KMS-11 (cell line): ENCODE data around the gene CTTNBP2.

Source experiments
- H2AFZ ChIP-seq: fragments of 200-600 bp; sonication (generic); 2 replicates; pipeline ENCODE4 v1.6.1; 2016; ENCODE audit warnings: antibody characterized with exemption, mixed run types, low read depth
- H3K27ac ChIP-seq: fragments of 200-600 bp; sonication (generic); 2 replicates; pipeline ENCODE4 v1.6.1; 2016; ENCODE audit warnings: mild to moderate bottlenecking, mixed run types
- H3K27me3 ChIP-seq: fragments of 200-600 bp; sonication (generic); 2 replicates; pipeline ENCODE4 v1.6.1; 2017; ENCODE audit warnings: mild to moderate bottlenecking, low read depth, mixed run types, moderate library complexity; ENCODE audit not compliant: insufficient read depth
- H3K36me3 ChIP-seq: fragments of 200-600 bp; sonication (generic); 2 replicates; pipeline ENCODE4 v1.6.1; 2017; ENCODE audit warnings: mild to moderate bottlenecking, mixed run types; ENCODE audit not compliant: insufficient read depth
- H3K4me1 ChIP-seq: fragments of 200-600 bp; sonication (generic); 2 replicates; pipeline ENCODE4 v1.6.1; 2016; ENCODE audit warnings: mild to moderate bottlenecking, low read depth, mixed run types; ENCODE audit not compliant: poor library complexity, severe bottlenecking
- H3K4me2 ChIP-seq: fragments of 200-600 bp; sonication (generic); 2 replicates; pipeline ENCODE4 v1.7.0; 2016; ENCODE audit warnings: mild to moderate bottlenecking, mixed run types
- H3K4me3 ChIP-seq: fragments of 200-600 bp; sonication (generic); IDR thresholded peaks from 2 replicates; pipeline ENCODE4 v1.6.1; 2017; ENCODE audit warnings: low read depth, low read length, mixed read lengths; ENCODE audit not compliant: insufficient read depth
- H3K79me2 ChIP-seq: fragments of 200-600 bp; sonication (generic); 2 replicates; pipeline ENCODE4 v1.6.1; 2016; ENCODE audit warnings: low read depth, mixed run types; ENCODE audit not compliant: insufficient read depth
- H3K9ac ChIP-seq: fragments of 200-600 bp; sonication (generic); 2 replicates; pipeline ENCODE4 v1.6.1; 2016; ENCODE audit warnings: mild to moderate bottlenecking, mixed run types
- H4K20me1 ChIP-seq: fragments of 200-600 bp; sonication (generic); 2 replicates; pipeline ENCODE4 v1.6.1; 2016; ENCODE audit warnings: mild to moderate bottlenecking, mixed run types; ENCODE audit not compliant: insufficient read depth
- CTCF ChIP-seq: fragments of 200-600 bp; sonication (generic); conservative IDR thresholded peaks from 2 replicates; pipeline ENCODE4 v1.6.1; 2017; ENCODE audit warnings: low read depth, mild to moderate bottlenecking, antibody characterized with exemption, low read length, moderate library complexity, mixed read lengths

CTTNBP2 gene

GRCh38 chr7:117835016-117835664 is 38.1 kb downstream of the CTTNBP2 start:
- Histone ChIP-seq H4K20me1 (no peaks in the 10 kb centered on the region), H3K4me1 (peaks cover 17% of the 10 kb centered on the region), H3K27me3 (no peaks in the 10 kb centered on the region), H2AFZ (no peak overlapping the region), H3K9ac (no peak overlapping the region), H3K4me3 (no peak overlapping the region), H3K27ac (no peak overlapping the region), H3K36me3 (no peaks in the 10 kb centered on the region), H3K4me2 (no peak overlapping the region), H3K79me2 (no peaks in the 10 kb centered on the region)
- TF ChIP-seq CTCF, result no peak

GRCh38 chr7:117830422-117830954 is 42.8 kb downstream of the CTTNBP2 start:
- Histone ChIP-seq H3K36me3 (no peaks in the 10 kb centered on the region), H4K20me1 (no peaks in the 10 kb centered on the region), H3K27me3 (no peaks in the 10 kb centered on the region), H3K4me2 (no peak overlapping the region), H3K79me2 (no peaks in the 10 kb centered on the region), H3K4me1 (no peaks in the 10 kb centered on the region), H2AFZ (no peak overlapping the region), H3K9ac (no peak overlapping the region), H3K27ac (no peak overlapping the region), H3K4me3 (no peak overlapping the region)
- no peak for TF ChIP-seq CTCF

GRCh38 chr7:117829450-117830117 is 43.7 kb downstream of the CTTNBP2 start:
- no peak overlapping the region for H3K27ac ChIP-seq
- no peak for TF ChIP-seq CTCF
- H2AFZ ChIP-seq, result no peak overlapping the region
- no peaks in the 10 kb centered on the region for H3K4me1 ChIP-seq
- no peaks in the 10 kb centered on the region for H4K20me1 ChIP-seq
- H3K36me3 ChIP-seq, result no peaks in the 10 kb centered on the region
- H3K4me3 ChIP-seq, result no peak overlapping the region
- H3K9ac ChIP-seq, result no peak overlapping the region
- H3K27me3 ChIP-seq, result no peaks in the 10 kb centered on the region
- H3K79me2 ChIP-seq, result no peaks in the 10 kb centered on the region
- H3K4me2 ChIP-seq, result no peak overlapping the region

- no peaks in the 10 kb centered on the region for H3K4me1 ChIP-seq
- H3K9ac ChIP-seq, result no peak overlapping the region
- no peak overlapping the region for H3K4me3 ChIP-seq
- no peaks in the 10 kb centered on the region for H4K20me1 ChIP-seq
- H3K27ac ChIP-seq, result no peak overlapping the region
- H2AFZ ChIP-seq, result no peak overlapping the region
- no peak for TF ChIP-seq CTCF
- H3K4me2 ChIP-seq, result no peak overlapping the region
- no peaks in the 10 kb centered on the region for H3K27me3 ChIP-seq
- no peaks in the 10 kb centered on the region for H3K79me2 ChIP-seq
- H3K36me3 ChIP-seq, result no peaks in the 10 kb centered on the region
These were observed 44.4 kb downstream of the CTTNBP2 start for GRCh38 chr7:117828825-117829224.
